ENCODE results near the gene STX10.

STX10 gene

GRCh38 chr19:13155472-13156359 is 5.5 kb upstream of the STX10 start:
- no peak for TF ChIP-seq CTCF (conservative IDR thresholded peaks at IDR 0.05; ENCODE audit: low read depth, low read length)
- DNase-seq (ENCODE audit: low read depth): peak; percentile 80
- peak overlapping the region; percentile 91 for H3K4me3 ChIP-seq (ENCODE audit: low read depth, low read length)

DNA sequence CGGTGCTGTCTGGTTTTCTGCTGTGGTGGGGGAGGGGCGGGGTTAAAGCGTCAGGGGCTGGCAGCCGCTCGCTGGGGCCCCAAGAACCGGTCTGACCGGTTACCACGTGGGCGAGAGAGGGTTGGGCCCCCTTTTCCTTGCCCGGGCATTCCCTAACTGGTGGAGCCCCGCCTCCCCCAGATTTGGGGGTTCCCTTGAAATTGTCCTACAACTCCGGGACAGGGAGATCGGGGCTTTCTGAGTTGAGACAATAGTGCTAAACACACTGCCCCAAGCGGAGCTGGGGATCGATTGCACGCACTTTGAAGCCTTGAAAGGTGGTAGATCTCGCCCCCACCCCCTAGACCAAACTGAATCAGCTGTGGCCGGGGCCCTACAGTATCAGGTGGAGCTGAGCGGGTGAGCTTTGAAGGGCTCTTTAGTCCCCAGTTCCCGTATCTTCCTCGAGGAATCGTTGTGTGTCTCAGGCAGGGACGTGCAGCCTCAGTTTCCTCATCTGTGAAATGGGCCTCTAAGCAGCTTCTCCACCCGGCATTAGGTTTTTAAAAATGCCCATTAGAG is 4.8 kb upstream of the STX10 start:
- peak; percentile 71 for DNase-seq (ENCODE audit: low read depth)
- H3K4me3 ChIP-seq (ENCODE audit: low read depth, low read length): peak overlapping the region; percentile 91
- TF ChIP-seq CTCF (conservative IDR thresholded peaks at IDR 0.05; ENCODE audit: low read depth, low read length): peak; percentile 49

- H3K4me3 ChIP-seq (ENCODE audit: low read depth, low read length): peak overlapping the region; percentile 91
- TF ChIP-seq CTCF (conservative IDR thresholded peaks at IDR 0.05; ENCODE audit: low read depth, low read length): no peak
- peak; percentile 93 for DNase-seq (ENCODE audit: low read depth)
These were observed 4.1 kb upstream of the STX10 start for GRCh38 chr19:13154241-13154778.

- peak; percentile 1 for TF ChIP-seq CTCF (conservative IDR thresholded peaks at IDR 0.05; ENCODE audit: low read depth, low read length)
- peak; percentile 70 for DNase-seq (ENCODE audit: low read depth)
These were observed 3.5 kb upstream of the STX10 start for GRCh38 chr19:13153569-13154240.

GRCh38 chr19:13152974-13153568 is 2.9 kb upstream of the STX10 start:
- DNase-seq (ENCODE audit: low read depth): peak; percentile 95
- TF ChIP-seq CTCF (conservative IDR thresholded peaks at IDR 0.05; ENCODE audit: low read depth, low read length): peak; percentile 30
- peak overlapping the region; percentile 91 for H3K4me3 ChIP-seq (ENCODE audit: low read depth, low read length)

More at GRCh38 chr19:13153569-13154240, 3.5 kb upstream of the STX10 start:
- H3K4me3 ChIP-seq (ENCODE audit: low read depth, low read length): peak overlapping the region; percentile 91

- DNase-seq (ENCODE audit: low read depth): no peak
- peak overlapping the region; percentile 91 for H3K4me3 ChIP-seq (ENCODE audit: low read depth, low read length)
- TF ChIP-seq CTCF (conservative IDR thresholded peaks at IDR 0.05; ENCODE audit: low read depth, low read length): no peak
These were observed 2.3 kb upstream of the STX10 start for GRCh38 chr19:13152356-13152973.

All from choroid plexus epithelial cell (primary cell).